OCI-LY1 (cell line): ENCODE data around the gene AP2M1.

Source experiments
- H2AFZ ChIP-seq: fragments of 200-600 bp; sonication (generic), shearing (Covaris generic); 2 replicates; pipeline ENCODE4 v1.6.0; 2014; ENCODE audit warnings: antibody characterized with exemption, mild to moderate bottlenecking, low read length
- H3F3A ChIP-seq: fragments of 200-600 bp; sonication (generic), shearing (Covaris generic); 2 replicates; pipeline ENCODE4 v1.6.0; 2014; ENCODE audit warnings: mild to moderate bottlenecking, antibody characterized with exemption, low read length, moderate library complexity; ENCODE audit not compliant: insufficient read depth
- H3K27ac ChIP-seq: fragments of 200-600 bp; sonication (generic); 2 replicates; pipeline ENCODE4 v1.5.1; 2014; ENCODE audit warnings: low read length, mixed run types, mild to moderate bottlenecking, low read depth; ENCODE audit not compliant: poor library complexity, severe bottlenecking
- H3K27me3 ChIP-seq: fragments of 200-600 bp; sonication (generic); 2 replicates; pipeline ENCODE4 v1.6.0; 2014; ENCODE audit warnings: antibody characterized with exemption, mild to moderate bottlenecking, low read length, moderate library complexity; ENCODE audit not compliant: insufficient read depth
- H3K36me3 ChIP-seq: fragments of 200-600 bp; sonication (generic); 2 replicates; pipeline ENCODE4 v1.6.1; 2014; ENCODE audit warnings: mild to moderate bottlenecking, antibody characterized with exemption, low read length, moderate library complexity, mixed read lengths; ENCODE audit not compliant: insufficient read depth
- H3K4me1 ChIP-seq: fragments of 200-600 bp; sonication (generic); 2 replicates; pipeline ENCODE4 v1.5.1; 2014; ENCODE audit warnings: mild to moderate bottlenecking, low read length, moderate library complexity; ENCODE audit not compliant: insufficient read depth, severe bottlenecking
- H3K4me2 ChIP-seq: fragments of 200-600 bp; sonication (generic), shearing (Covaris generic); 2 replicates; pipeline ENCODE4 v1.6.1; 2014; ENCODE audit warnings: low read length
- H3K4me3 ChIP-seq: fragments of 200-600 bp; sonication (generic); 2 replicates; pipeline ENCODE4 v1.5.1; 2014; ENCODE audit warnings: low read length, low read depth, mild to moderate bottlenecking, mixed read lengths; ENCODE audit not compliant: poor library complexity, severe bottlenecking
- H3K79me2 ChIP-seq: fragments of 200-600 bp; shearing (Covaris generic); 2 replicates; pipeline ENCODE4 v1.6.1; 2016; ENCODE audit warnings: mixed run types, low read length, mixed read lengths; ENCODE audit not compliant: insufficient read depth
- H3K9ac ChIP-seq: fragments of 200-600 bp; sonication (generic), shearing (Covaris generic); 2 replicates; pipeline ENCODE4 v1.6.1; 2014; ENCODE audit warnings: mild to moderate bottlenecking, low read length, mixed read lengths
- H3K9me2 ChIP-seq: fragments of 200-600 bp; sonication (generic), shearing (Covaris generic); 2 replicates; pipeline ENCODE4 v1.6.1; 2014; ENCODE audit warnings: low read depth, mild to moderate bottlenecking, low read length, mixed read lengths
- H3K9me3 ChIP-seq: fragments of 200-600 bp; shearing (Covaris generic); 2 replicates; pipeline ENCODE4 v1.6.1; 2014; ENCODE audit warnings: low read length, mixed read lengths
- H4K20me1 ChIP-seq: fragments of 200-600 bp; sonication (generic), shearing (Covaris generic); 2 replicates; pipeline ENCODE4 v1.6.0; 2016; ENCODE audit warnings: mild to moderate bottlenecking, low read length; ENCODE audit not compliant: insufficient read depth
- EZH2 ChIP-seq: fragments of 200-600 bp; sonication (generic), shearing (Covaris generic); IDR thresholded peaks from 2 replicates; pipeline ENCODE4 v1.8.0; 2017; ENCODE audit warnings: borderline replicate concordance, mixed run types, mild to moderate bottlenecking, antibody characterized with exemption, low read length, moderate library complexity, mixed read lengths
- TF ChIP-seq, protein P1 (sequence below): fragments of 200-600 bp; sonication (generic), shearing (Covaris generic); IDR thresholded peaks from 2 replicates; pipeline ENCODE4 v1.5.1; 2017; ENCODE audit warnings: mild to moderate bottlenecking, antibody characterized with exemption, low read length, moderate library complexity, mixed read lengths

AP2M1 gene

DNA sequence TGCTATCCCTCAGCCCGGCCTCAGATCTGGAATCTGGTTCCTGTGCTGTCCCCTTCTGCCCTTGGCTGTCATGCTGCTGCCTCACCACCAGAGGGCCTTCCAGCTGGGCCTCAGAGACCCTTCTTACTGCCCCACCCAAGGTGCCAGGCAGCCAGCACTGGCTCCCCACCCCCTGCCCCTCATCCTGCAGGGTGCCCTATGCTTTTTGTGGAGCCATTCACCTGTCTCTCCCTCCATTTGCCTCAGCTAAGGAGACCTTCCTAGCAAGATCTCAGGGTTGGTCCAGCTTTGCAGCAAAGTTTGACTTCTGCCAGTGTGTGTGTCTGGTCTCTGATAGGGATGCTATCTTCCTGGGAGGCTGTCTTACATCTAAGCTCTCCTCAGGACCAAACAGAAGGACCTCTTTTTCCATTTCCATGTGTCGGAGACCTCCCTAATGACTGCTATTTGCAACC, 52.9 kb downstream of the AP2M1 start:
- Histone ChIP-seq H3K9me3 (no peaks in the 10 kb centered on the region), H4K20me1 (no peaks in the 10 kb centered on the region), H3K36me3 (no peaks in the 10 kb centered on the region), H3K9ac (no peak overlapping the region), H3K4me1 (peaks cover 14% of the 10 kb centered on the region), H3K27me3 (peaks cover 11% of the 10 kb centered on the region; the same call in 1 of the 2 replicates), H3F3A (no peaks in the 10 kb centered on the region), H3K79me2 (no peaks in the 10 kb centered on the region), H3K4me2 (no peak overlapping the region), H3K4me3 (no peak overlapping the region), H3K27ac (no peak overlapping the region), H2AFZ (no peak overlapping the region), H3K9me2 (no peaks in the 10 kb centered on the region)
- TF ChIP-seq, protein P1, sequence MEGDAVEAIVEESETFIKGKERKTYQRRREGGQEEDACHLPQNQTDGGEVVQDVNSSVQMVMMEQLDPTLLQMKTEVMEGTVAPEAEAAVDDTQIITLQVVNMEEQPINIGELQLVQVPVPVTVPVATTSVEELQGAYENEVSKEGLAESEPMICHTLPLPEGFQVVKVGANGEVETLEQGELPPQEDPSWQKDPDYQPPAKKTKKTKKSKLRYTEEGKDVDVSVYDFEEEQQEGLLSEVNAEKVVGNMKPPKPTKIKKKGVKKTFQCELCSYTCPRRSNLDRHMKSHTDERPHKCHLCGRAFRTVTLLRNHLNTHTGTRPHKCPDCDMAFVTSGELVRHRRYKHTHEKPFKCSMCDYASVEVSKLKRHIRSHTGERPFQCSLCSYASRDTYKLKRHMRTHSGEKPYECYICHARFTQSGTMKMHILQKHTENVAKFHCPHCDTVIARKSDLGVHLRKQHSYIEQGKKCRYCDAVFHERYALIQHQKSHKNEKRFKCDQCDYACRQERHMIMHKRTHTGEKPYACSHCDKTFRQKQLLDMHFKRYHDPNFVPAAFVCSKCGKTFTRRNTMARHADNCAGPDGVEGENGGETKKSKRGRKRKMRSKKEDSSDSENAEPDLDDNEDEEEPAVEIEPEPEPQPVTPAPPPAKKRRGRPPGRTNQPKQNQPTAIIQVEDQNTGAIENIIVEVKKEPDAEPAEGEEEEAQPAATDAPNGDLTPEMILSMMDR, result peak; percentile 96
- no peak for TF ChIP-seq EZH2

DNA sequence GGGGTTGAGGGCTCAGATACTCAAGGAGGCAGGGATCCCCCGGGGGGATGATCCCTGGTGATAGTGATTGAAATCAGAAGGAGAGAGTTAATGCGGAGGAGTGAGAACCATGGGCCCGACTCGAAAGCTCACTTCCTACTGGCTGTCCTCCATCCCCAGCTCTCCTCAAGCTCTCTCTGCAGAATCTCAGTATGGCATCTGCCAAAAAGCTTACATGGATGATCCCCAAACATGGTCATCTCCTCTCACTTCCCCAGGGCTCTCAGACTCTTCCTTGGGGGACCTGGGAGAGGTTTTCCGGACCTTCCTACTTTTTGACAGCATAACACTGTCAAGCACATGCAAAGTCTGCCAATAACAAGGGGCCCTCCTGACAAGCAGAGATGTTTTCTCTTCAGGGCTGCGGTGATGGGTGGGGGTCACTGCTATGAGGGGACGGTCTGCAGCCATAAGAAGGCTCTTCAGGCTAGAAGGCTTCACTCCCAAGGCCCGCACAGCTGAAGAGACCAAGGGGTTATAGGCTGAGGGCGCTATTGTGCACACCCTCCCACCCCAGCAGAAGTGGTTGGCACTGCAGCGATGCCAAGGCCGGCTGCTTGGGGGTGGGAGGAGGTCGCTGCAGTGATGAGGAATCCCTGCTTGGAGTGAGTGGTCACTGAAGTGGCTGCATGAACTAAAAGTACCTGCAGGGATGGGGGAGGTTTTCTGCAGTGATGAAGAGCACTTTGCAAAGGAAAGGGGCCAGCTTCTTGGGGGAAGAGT, 53.9 kb downstream of the AP2M1 start:
- H3K9me3 ChIP-seq, result no peaks in the 10 kb centered on the region
- peaks cover 14% of the 10 kb centered on the region for H3K4me1 ChIP-seq
- TF ChIP-seq EZH2, result no peak
- TF ChIP-seq, protein P1, result peak; percentile 34; the same call in 1 of the 2 replicates
- H3K9ac ChIP-seq, result no peak overlapping the region
- H3K4me2 ChIP-seq, result peak overlapping the region; percentile 71
- H3K27me3 ChIP-seq, result peaks cover 19% of the 10 kb centered on the region
- no peaks in the 10 kb centered on the region for H3K79me2 ChIP-seq
- no peak overlapping the region for H3K27ac ChIP-seq
- H3F3A ChIP-seq, result no peaks in the 10 kb centered on the region
- no peaks in the 10 kb centered on the region for H4K20me1 ChIP-seq
- H3K36me3 ChIP-seq, result no peaks in the 10 kb centered on the region
- no peak overlapping the region for H2AFZ ChIP-seq
- peak overlapping the region; percentile 59 for H3K4me3 ChIP-seq
- no peaks in the 10 kb centered on the region for H3K9me2 ChIP-seq

DNA sequence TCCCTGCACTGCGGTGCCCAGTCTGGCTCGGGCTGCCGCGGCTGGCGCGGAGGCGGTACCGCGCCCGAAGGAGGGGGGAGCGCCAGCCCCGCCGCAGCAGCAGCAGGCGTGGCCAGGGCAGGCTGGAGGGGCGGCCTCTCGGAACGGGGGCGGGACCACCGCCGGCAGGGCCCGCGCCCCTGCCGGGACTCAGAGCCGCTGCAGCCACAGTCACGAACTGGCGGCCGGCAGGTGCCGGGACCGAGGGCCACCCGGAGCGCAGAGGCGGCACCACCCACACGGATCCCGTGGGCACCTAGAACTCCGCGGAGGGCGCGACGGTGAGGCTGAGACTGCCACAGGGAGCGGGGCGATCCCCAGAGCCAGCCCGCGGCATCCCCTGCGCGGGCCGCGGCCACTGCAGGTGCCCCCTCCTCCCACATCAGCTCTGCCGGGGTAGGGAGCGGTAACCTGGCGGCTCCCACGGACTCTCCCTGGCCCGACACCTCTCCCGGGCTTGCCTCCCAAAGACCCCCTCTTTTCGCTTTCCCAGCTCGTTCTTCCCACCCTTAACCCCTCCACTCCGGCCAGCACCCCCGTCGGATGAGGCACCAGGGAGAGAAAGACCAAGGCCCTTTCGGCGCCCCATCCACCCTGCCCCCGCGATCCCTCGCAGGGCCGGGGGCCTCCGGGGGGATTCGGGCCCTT, 54.9 kb downstream of the AP2M1 start, which contains the start of gene VWA5B2:
Gene VWA5B2, plus strand, starts transcription at position 192 of the 687 bp plus-strand sequence. CDS start 944 bp downstream, outside the sequence.
- no peaks in the 10 kb centered on the region for H4K20me1 ChIP-seq
- peaks cover 14% of the 10 kb centered on the region for H3K4me1 ChIP-seq
- no peaks in the 10 kb centered on the region for H3F3A ChIP-seq
- no peaks in the 10 kb centered on the region for H3K9me3 ChIP-seq
- H3K9me2 ChIP-seq, result no peaks in the 10 kb centered on the region
- no peak within 1 kb of the TSS for H3K27ac ChIP-seq
- peak within 1 kb of the TSS; percentile 6; the same call in 1 of the 2 replicates for H3K9ac ChIP-seq
- peak within 1 kb of the TSS; percentile 59 for H3K4me3 ChIP-seq
- no peaks in the 10 kb centered on the region for H3K36me3 ChIP-seq
- H3K4me2 ChIP-seq, result peak within 1 kb of the TSS; percentile 71
- H3K79me2 ChIP-seq, result no peaks in the 10 kb centered on the region
- no peak within 1 kb of the TSS for H2AFZ ChIP-seq
- H3K27me3 ChIP-seq, result peaks cover 14% of the 10 kb centered on the region
- TF ChIP-seq, protein P1, result peak; percentile 28; the same call in 1 of the 2 replicates
- no peak for TF ChIP-seq EZH2
